Measurements from ENCODE around the gene GLRX5.

Gene GLRX5

GRCh38 chr14:95499354-95499750 is 35.5 kb upstream of the GLRX5 start:
- Histone ChIP-seq H3K4me3 (ENCODE audit: low read length) (no peak overlapping the region), H3K4me1 (ENCODE audit: control insufficient read depth, insufficient read depth, low read length) (no peaks in the 10 kb centered on the region), H3K27me3 (ENCODE audit: control insufficient read depth, insufficient read depth, low read length) (no peaks in the 10 kb centered on the region), H3K36me3 (ENCODE audit: control insufficient read depth, insufficient read depth, low read length) (no peaks in the 10 kb centered on the region), H3K9me3 (ENCODE audit: control insufficient read depth, insufficient read depth, low read length) (no peaks in the 10 kb centered on the region), H3K27ac (ENCODE audit: low read length) (no peak overlapping the region)
- no CpG with 5 or more reads among the region's 1 CpG for WGBS (ENCODE audit: insufficient coverage, insufficient read length)
- no peak for DNase-seq (ENCODE audit: low read depth, low spot score)

- no peak for DNase-seq (ENCODE audit: low read depth, low spot score)
- H3K9me3 ChIP-seq (ENCODE audit: control insufficient read depth, insufficient read depth, low read length): no peaks in the 10 kb centered on the region
- H3K27me3 ChIP-seq (ENCODE audit: control insufficient read depth, insufficient read depth, low read length): no peaks in the 10 kb centered on the region
- H3K4me1 ChIP-seq (ENCODE audit: control insufficient read depth, insufficient read depth, low read length): no peaks in the 10 kb centered on the region
- H3K27ac ChIP-seq (ENCODE audit: low read length): no peak overlapping the region
- no peaks in the 10 kb centered on the region for H3K36me3 ChIP-seq (ENCODE audit: control insufficient read depth, insufficient read depth, low read length)
- H3K4me3 ChIP-seq (ENCODE audit: low read length): no peak overlapping the region
- WGBS (ENCODE audit: insufficient coverage, insufficient read length): no CpG with 5 or more reads among the region's 14 CpGs
Measured at GRCh38 chr14:95500201-95500681, 34.6 kb upstream of the GLRX5 start.

- Histone ChIP-seq H3K27ac (ENCODE audit: low read length) (no peak overlapping the region), H3K27me3 (ENCODE audit: control insufficient read depth, insufficient read depth, low read length) (no peaks in the 10 kb centered on the region), H3K4me1 (ENCODE audit: control insufficient read depth, insufficient read depth, low read length) (no peaks in the 10 kb centered on the region), H3K4me3 (ENCODE audit: low read length) (no peak overlapping the region), H3K36me3 (ENCODE audit: control insufficient read depth, insufficient read depth, low read length) (no peaks in the 10 kb centered on the region), H3K9me3 (ENCODE audit: control insufficient read depth, insufficient read depth, low read length) (no peaks in the 10 kb centered on the region)
- DNase-seq (ENCODE audit: low read depth, low spot score): no peak
- WGBS (ENCODE audit: insufficient coverage, insufficient read length): no CpG with 5 or more reads among the region's 14 CpGs
Measured at GRCh38 chr14:95500772-95501401, 34.0 kb upstream of the GLRX5 start.

GRCh38 chr14:95502381-95502950 is 32.4 kb upstream of the GLRX5 start:
- Histone ChIP-seq H3K9me3 (ENCODE audit: control insufficient read depth, insufficient read depth, low read length) (no peaks in the 10 kb centered on the region), H3K4me1 (ENCODE audit: control insufficient read depth, insufficient read depth, low read length) (no peaks in the 10 kb centered on the region), H3K27ac (ENCODE audit: low read length) (no peak overlapping the region), H3K27me3 (ENCODE audit: control insufficient read depth, insufficient read depth, low read length) (no peaks in the 10 kb centered on the region), H3K36me3 (ENCODE audit: control insufficient read depth, insufficient read depth, low read length) (no peaks in the 10 kb centered on the region), H3K4me3 (ENCODE audit: low read length) (no peak overlapping the region)
- no peak for DNase-seq (ENCODE audit: low read depth, low spot score)
- WGBS (ENCODE audit: insufficient coverage, insufficient read length): no CpG with 5 or more reads among the region's 14 CpGs

GRCh38 chr14:95503365-95504134 is 31.3 kb upstream of the GLRX5 start:
- Histone ChIP-seq H3K27ac (ENCODE audit: low read length) (no peak overlapping the region), H3K27me3 (ENCODE audit: control insufficient read depth, insufficient read depth, low read length) (no peaks in the 10 kb centered on the region), H3K4me1 (ENCODE audit: control insufficient read depth, insufficient read depth, low read length) (no peaks in the 10 kb centered on the region), H3K36me3 (ENCODE audit: control insufficient read depth, insufficient read depth, low read length) (no peaks in the 10 kb centered on the region), H3K9me3 (ENCODE audit: control insufficient read depth, insufficient read depth, low read length) (no peaks in the 10 kb centered on the region), H3K4me3 (ENCODE audit: low read length) (no peak overlapping the region)
- DNase-seq (ENCODE audit: low read depth, low spot score): no peak
- WGBS (ENCODE audit: insufficient coverage, insufficient read length): no CpG with 5 or more reads among the region's 8 CpGs

GRCh38 chr14:95504135-95505029 is 30.5 kb upstream of the GLRX5 start:
- no CpG with 5 or more reads among the region's 6 CpGs for WGBS (ENCODE audit: insufficient coverage, insufficient read length)
- Histone ChIP-seq H3K36me3 (ENCODE audit: control insufficient read depth, insufficient read depth, low read length) (no peaks in the 10 kb centered on the region), H3K27me3 (ENCODE audit: control insufficient read depth, insufficient read depth, low read length) (no peaks in the 10 kb centered on the region), H3K27ac (ENCODE audit: low read length) (no peak overlapping the region), H3K4me1 (ENCODE audit: control insufficient read depth, insufficient read depth, low read length) (no peaks in the 10 kb centered on the region), H3K4me3 (ENCODE audit: low read length) (no peak overlapping the region), H3K9me3 (ENCODE audit: control insufficient read depth, insufficient read depth, low read length) (no peaks in the 10 kb centered on the region)
- DNase-seq (ENCODE audit: low read depth, low spot score): no peak

GRCh38 chr14:95505030-95505589 is 29.7 kb upstream of the GLRX5 start:
- H3K27ac ChIP-seq (ENCODE audit: low read length): no peak overlapping the region
- no CpG with 5 or more reads among the region's 17 CpGs for WGBS (ENCODE audit: insufficient coverage, insufficient read length)
- no peaks in the 10 kb centered on the region for H3K36me3 ChIP-seq (ENCODE audit: control insufficient read depth, insufficient read depth, low read length)
- no peak for DNase-seq (ENCODE audit: low read depth, low spot score)
- H3K9me3 ChIP-seq (ENCODE audit: control insufficient read depth, insufficient read depth, low read length): no peaks in the 10 kb centered on the region
- H3K27me3 ChIP-seq (ENCODE audit: control insufficient read depth, insufficient read depth, low read length): no peaks in the 10 kb centered on the region
- H3K4me3 ChIP-seq (ENCODE audit: low read length): no peak overlapping the region
- H3K4me1 ChIP-seq (ENCODE audit: control insufficient read depth, insufficient read depth, low read length): no peaks in the 10 kb centered on the region

GRCh38 chr14:95507174-95507573 is 27.7 kb upstream of the GLRX5 start:
- no CpG with 5 or more reads among the region's 8 CpGs for WGBS (ENCODE audit: insufficient coverage, insufficient read length)
- no peak for DNase-seq (ENCODE audit: low read depth, low spot score)
- Histone ChIP-seq H3K9me3 (ENCODE audit: control insufficient read depth, insufficient read depth, low read length) (no peaks in the 10 kb centered on the region), H3K4me3 (ENCODE audit: low read length) (no peak overlapping the region), H3K4me1 (ENCODE audit: control insufficient read depth, insufficient read depth, low read length) (peaks cover 2% of the 10 kb centered on the region; the same call in 1 of the 2 replicates), H3K36me3 (ENCODE audit: control insufficient read depth, insufficient read depth, low read length) (no peaks in the 10 kb centered on the region), H3K27ac (ENCODE audit: low read length) (no peak overlapping the region), H3K27me3 (ENCODE audit: control insufficient read depth, insufficient read depth, low read length) (no peaks in the 10 kb centered on the region)

GRCh38 chr14:95507701-95508103 is 27.1 kb upstream of the GLRX5 start:
- no peaks in the 10 kb centered on the region for H3K36me3 ChIP-seq (ENCODE audit: control insufficient read depth, insufficient read depth, low read length)
- no peaks in the 10 kb centered on the region for H3K9me3 ChIP-seq (ENCODE audit: control insufficient read depth, insufficient read depth, low read length)
- no CpG with 5 or more reads among the region's 3 CpGs for WGBS (ENCODE audit: insufficient coverage, insufficient read length)
- peaks cover 2% of the 10 kb centered on the region; the same call in 1 of the 2 replicates for H3K4me1 ChIP-seq (ENCODE audit: control insufficient read depth, insufficient read depth, low read length)
- no peaks in the 10 kb centered on the region for H3K27me3 ChIP-seq (ENCODE audit: control insufficient read depth, insufficient read depth, low read length)
- H3K4me3 ChIP-seq (ENCODE audit: low read length): no peak overlapping the region
- no peak overlapping the region for H3K27ac ChIP-seq (ENCODE audit: low read length)
- DNase-seq (ENCODE audit: low read depth, low spot score): no peak

- no CpG with 5 or more reads among the region's 6 CpGs for whole genome bisulfite sequencing (ENCODE audit: insufficient coverage, insufficient read length)
- no peak for DNase-seq (ENCODE audit: low read depth, low spot score)
- Histone ChIP-seq H3K27me3 (ENCODE audit: control insufficient read depth, insufficient read depth, low read length) (no peaks in the 10 kb centered on the region), H3K4me1 (ENCODE audit: control insufficient read depth, insufficient read depth, low read length) (peaks cover 2% of the 10 kb centered on the region; the same call in 1 of the 2 replicates), H3K4me3 (ENCODE audit: low read length) (no peak overlapping the region), H3K36me3 (ENCODE audit: control insufficient read depth, insufficient read depth, low read length) (no peaks in the 10 kb centered on the region), H3K9me3 (ENCODE audit: control insufficient read depth, insufficient read depth, low read length) (no peaks in the 10 kb centered on the region), H3K27ac (ENCODE audit: low read length) (no peak overlapping the region)
Measured at GRCh38 chr14:95508377-95508776, 26.5 kb upstream of the GLRX5 start.
